AG10803 (cell line): Measurements from ENCODE around the gene TFCP2.

Experiments used
- DNase-seq: peaks from one replicate; pipeline ENCODE4 v3.0.0; 2010; ENCODE audit warnings: low read depth
- H3K4me3 ChIP-seq: 2 replicates; pipeline ENCODE4 v1.5.1; 2011; ENCODE audit warnings: mild to moderate bottlenecking, low read length, control low read depth
- TF ChIP-seq, protein P1 (sequence below): conservative IDR thresholded peaks from 2 replicates; pipeline ENCODE4 v1.5.1; 2011; ENCODE audit warnings: mild to moderate bottlenecking, low read length, control low read depth, inconsistent platforms

Gene TFCP2

DNA sequence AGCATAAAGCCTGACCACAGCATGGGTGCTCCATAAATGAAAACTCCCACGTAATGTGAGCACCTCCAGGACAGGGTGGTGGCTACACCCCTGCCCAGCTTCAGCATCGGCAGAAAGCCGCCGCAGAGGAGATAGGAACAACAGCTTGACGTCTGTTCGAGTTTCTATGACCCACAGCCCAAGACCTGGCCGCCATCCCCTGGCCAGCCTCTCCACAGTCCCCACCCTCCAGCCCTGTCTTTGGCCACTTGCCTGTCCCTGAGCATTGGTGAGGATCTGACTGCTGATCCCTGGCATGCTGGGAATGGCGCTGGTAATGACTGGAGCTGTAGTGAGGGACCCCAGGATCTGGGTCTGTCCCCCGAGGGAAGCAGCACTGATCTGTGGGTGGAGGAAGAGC, 23.6 kb upstream of the TFCP2 start:
- TF ChIP-seq, protein P1, sequence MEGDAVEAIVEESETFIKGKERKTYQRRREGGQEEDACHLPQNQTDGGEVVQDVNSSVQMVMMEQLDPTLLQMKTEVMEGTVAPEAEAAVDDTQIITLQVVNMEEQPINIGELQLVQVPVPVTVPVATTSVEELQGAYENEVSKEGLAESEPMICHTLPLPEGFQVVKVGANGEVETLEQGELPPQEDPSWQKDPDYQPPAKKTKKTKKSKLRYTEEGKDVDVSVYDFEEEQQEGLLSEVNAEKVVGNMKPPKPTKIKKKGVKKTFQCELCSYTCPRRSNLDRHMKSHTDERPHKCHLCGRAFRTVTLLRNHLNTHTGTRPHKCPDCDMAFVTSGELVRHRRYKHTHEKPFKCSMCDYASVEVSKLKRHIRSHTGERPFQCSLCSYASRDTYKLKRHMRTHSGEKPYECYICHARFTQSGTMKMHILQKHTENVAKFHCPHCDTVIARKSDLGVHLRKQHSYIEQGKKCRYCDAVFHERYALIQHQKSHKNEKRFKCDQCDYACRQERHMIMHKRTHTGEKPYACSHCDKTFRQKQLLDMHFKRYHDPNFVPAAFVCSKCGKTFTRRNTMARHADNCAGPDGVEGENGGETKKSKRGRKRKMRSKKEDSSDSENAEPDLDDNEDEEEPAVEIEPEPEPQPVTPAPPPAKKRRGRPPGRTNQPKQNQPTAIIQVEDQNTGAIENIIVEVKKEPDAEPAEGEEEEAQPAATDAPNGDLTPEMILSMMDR, result no peak
- H3K4me3 ChIP-seq, result no peak overlapping the region
- no peak for DNase-seq

DNA sequence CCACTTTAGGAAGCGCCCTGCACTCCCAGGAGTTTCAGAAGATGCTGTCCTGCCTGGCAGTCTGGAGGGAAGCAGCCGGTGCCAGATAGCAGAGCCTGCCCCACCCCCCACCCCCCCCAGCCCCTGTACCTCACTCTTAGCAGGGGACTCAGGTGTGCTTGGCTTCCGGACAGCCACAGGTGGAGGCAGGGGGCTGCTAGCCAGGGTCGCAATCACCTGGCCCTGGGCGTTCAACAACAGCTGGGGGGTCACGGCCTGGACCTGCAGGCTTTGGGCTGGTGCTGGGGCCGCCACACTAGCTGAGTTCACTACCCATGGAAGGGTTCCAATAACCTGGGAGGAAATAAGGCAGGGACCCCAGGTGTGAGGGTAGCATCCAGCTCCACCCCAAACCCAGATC, 22.9 kb upstream of the TFCP2 start:
- TF ChIP-seq, protein P1, result no peak
- no peak overlapping the region for H3K4me3 ChIP-seq
- no peak for DNase-seq

DNA sequence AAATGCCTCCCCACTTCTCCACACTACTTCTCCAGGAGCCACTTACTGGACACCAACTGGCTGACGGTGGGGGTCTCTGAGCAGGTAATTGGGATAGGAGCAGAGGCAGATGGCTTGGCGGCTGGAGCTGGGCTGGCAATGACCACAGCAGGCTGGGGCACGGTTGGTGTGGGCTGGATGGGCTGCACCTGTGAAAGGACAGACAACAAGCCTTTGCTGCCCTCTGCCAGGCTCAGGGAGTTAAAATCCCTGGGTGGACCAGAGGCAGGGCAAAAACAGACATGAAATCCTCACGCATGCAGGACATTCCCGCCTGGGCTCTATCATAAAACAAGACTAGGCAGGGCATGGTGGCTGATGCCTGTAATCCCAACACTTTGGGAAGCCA, 19.3 kb upstream of the TFCP2 start:
- no peak overlapping the region for H3K4me3 ChIP-seq
- DNase-seq, result no peak

DNA sequence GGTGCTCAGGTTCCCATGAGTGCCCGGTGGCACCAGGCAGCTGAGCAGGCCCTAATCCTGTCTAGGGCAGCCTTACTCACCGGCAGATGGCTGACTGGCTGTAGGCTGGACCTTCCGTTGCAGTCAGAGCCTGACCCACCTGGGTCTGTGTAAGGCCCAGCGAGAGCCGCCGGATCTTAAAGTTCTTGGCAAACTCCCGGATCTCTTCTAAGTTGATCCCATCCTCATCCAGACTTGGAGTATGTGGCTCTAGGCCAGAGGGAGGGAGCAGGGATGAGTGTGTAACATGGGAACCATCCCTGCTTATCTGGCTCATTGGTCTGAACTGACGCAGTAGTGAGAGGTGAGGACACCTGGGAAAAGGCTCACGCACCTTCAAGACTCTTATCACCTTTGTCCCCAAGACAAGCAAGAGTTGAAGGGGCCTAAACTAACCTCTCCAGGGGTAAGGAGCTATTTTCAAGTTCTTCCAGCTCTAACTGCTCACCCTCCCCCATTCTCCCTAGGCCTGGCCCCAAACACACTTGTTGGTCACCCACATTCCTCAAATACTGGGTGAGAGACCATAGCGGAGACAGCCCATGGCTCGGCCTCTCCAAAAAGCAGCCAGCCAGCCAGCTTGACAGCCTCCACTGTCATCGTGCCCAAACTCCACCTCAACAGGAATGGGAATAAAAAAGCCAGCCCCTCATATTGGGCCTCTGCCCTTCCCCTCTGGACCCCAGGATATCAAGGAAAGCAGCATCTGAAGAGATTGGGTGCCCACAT, 18.8 kb upstream of the TFCP2 start:
- H3K4me3 ChIP-seq, result no peak overlapping the region
- TF ChIP-seq, protein P1, result no peak
- DNase-seq, result no peak

More for the DNA sequence above, 19.3 kb upstream of the TFCP2 start:
- TF ChIP-seq, protein P1, result no peak

DNA sequence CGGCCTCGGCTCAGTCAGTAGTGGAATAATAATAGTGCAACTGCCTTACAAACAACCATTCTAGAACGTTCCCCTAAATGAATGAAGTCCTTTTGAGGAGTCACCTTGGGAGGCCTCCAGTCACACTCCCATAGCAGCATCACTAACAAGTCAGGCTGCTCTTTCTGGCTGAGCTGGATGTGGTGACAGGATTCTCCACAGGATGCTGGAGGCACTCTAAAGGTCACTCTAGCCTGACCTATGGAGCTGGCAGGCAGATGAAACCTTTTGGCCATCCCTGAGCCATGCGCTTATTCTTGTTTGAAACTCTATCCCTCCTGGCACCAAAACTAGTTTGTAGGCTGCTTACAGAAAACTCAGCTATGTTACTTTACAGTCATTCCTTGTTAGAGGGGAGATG, 17.9 kb upstream of the TFCP2 start:
- DNase-seq, result no peak
- TF ChIP-seq, protein P1, result no peak

DNA sequence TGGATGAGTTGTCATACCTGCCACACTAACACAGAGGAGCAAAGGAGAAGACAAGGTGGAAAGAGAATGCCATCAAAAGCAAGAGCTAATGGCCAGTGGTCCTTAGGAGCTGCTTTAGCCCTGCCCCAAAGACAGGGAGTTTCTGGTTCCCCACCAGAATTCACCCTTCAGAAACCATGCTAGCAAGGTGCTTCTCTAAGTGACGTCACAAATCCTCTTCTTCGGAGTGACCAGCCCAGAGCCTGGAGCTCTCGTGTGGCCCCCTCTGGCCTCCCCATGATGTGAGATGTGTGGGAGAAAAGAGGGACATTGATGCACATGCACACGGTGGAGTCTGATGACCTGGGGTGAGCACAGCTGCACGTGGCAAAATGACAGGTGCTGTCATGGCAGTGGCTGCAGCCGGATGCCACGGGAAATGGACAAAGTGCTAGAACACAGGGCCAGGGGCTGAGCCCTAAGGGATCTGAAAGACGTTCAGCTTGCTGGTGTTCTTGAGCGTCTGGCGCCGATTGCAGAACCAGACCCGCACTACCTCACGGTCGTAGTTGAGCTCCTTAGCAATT, 16.9 kb upstream of the TFCP2 start:
- no peak overlapping the region for H3K4me3 ChIP-seq
- TF ChIP-seq, protein P1, result no peak
- no peak for DNase-seq

More for the DNA sequence above, 17.9 kb upstream of the TFCP2 start:
- H3K4me3 ChIP-seq, result no peak overlapping the region

DNA sequence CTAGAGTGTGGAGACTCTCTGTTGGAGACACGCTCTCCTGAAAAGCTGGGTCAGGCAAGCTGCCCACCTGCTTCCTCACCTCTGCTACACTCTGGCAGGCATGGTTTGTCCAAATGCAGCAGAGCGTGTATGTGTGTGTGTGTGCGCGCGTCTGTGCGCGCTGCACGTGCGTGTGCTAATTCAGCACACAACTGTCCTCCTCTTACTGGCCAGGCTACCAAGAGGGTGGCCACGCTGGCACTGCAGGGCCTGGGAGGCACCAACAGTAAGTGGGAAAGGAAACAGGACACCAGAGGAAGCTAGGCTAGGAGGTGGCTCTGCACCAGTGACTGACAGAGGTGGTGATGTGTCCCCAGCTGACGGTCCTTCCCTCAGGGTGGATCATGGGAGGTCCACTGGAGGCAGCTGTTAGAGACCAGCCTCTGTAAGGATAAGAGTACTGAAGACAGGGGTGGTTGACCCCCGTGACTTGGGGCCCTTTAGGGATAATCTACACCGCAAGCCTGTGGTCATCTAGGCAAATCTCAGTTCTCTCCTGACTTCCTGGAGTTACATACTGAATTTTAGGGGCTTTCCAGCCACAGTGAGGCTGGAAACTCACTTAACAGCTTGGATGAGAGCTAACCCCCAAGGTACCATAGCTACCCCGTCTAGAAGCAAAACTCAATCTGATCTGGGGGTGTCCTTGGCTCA, 15.6 kb upstream of the TFCP2 start:
- TF ChIP-seq, protein P1, result no peak
- H3K4me3 ChIP-seq, result no peak overlapping the region
- DNase-seq, result no peak
